ENCODE measurements around the gene TLCD1. TPM values are rescaled to one million over a fixed set of nuclear protein-coding genes. Genes with fewer than 3 reads are reported as not detected.

The TLCD1 gene
- total RNA-seq, 1 donor from 2014 or later = 41.0 TPM

- Mint-ChIP-seq H3K9me3 (no peaks in the 10 kb centered on the region), H3K4me3 (peak overlapping the region; percentile 91), H3K36me3 (ENCODE audit: low read depth) (peaks cover 6% of the 10 kb centered on the region), H3K4me1 (peaks cover 18% of the 10 kb centered on the region), H3K27ac (peak overlapping the region; percentile 96), H3K27me3 (no peaks in the 10 kb centered on the region)
- ATAC-seq (ENCODE audit: low read depth) = peak; percentile 56
- intact Hi-C loops (cut with micrococcal nuclease) = loop anchor here (1.0 kb wide), 1 partner anchor 67 kb away; the partner anchor contains the start of gene BLTP2
- DNase-seq = peak; percentile 66
- CTCF ChIA-PET = interaction anchor here (0.7 to 2.3 kb wide), 3 partner anchors 15 to 204 kb away, joined by 3 to 15 read pairs (median 5); partner anchors contain the start of gene TLCD1
- no peak for TF ChIP-seq CTCF (IDR thresholded peaks at IDR 0.05)
- POLR2A ChIA-PET = interaction anchor here (0.5 to 3.8 kb wide), 16 partner anchors 9 to 240 kb away, joined by 3 to 115 read pairs (median 8); partner anchors contain the start of genes BLTP2, DHRS13, FLOT2 and NEK8
These were observed 13.9 kb downstream of the TLCD1 start for GRCh38 chr17:28712032-28712704.

GRCh38 chr17:28711723-28712031 lies 14.4 kb downstream of the TLCD1 start, which contains the start of gene PROCA1:
Gene PROCA1, minus strand, starts transcription at chr17:28711888. Its CDS starts 228 bp downstream, at chr17:28711660.
- ChIA-PET POLR2A (interaction anchor here (0.5 to 3.8 kb wide), 22 partner anchors 10 to 583 kb away, joined by 3 to 115 read pairs (median 6); partner anchors contain the start of genes BLTP2, DHRS13, ERAL1 and FLOT2), CTCF (interaction anchor here (0.7 to 2.3 kb wide), 6 partner anchors 8 to 241 kb away, joined by 3 to 15 read pairs (median 5); partner anchors contain the start of genes DHRS13, RPL23A and TLCD1)
- H3K36me3 Mint-ChIP-seq (ENCODE audit: low read depth) = peaks cover 6% of the 10 kb centered on the region
- peak within 1 kb of the TSS; percentile 91 for H3K4me3 Mint-ChIP-seq
- peak within 1 kb of the TSS; percentile 96 for H3K27ac Mint-ChIP-seq
- ATAC-seq (ENCODE audit: low read depth) (peak; percentile 37), DNase-seq (no peak)
- no peak for TF ChIP-seq CTCF (IDR thresholded peaks at IDR 0.05)
- peaks cover 18% of the 10 kb centered on the region for H3K4me1 Mint-ChIP-seq
- intact Hi-C loops (cut with micrococcal nuclease) = loop anchor here (1.0 to 2.0 kb wide), 4 partner anchors 8 to 66 kb away; partner anchors contain the start of genes BLTP2, RPL23A, SUPT6H and TLCD1
- H3K9me3 Mint-ChIP-seq = no peaks in the 10 kb centered on the region
- H3K27me3 Mint-ChIP-seq = no peaks in the 10 kb centered on the region

- Mint-ChIP-seq H3K9me3 (no peaks in the 10 kb centered on the region), H3K27ac (peak overlapping the region; percentile 96), H3K4me3 (peak overlapping the region; percentile 91), H3K4me1 (peaks cover 18% of the 10 kb centered on the region), H3K27me3 (no peaks in the 10 kb centered on the region), H3K36me3 (ENCODE audit: low read depth) (peaks cover 6% of the 10 kb centered on the region)
- intact Hi-C loops (cut with micrococcal nuclease) = loop anchor here (1.0 to 2.0 kb wide), 3 partner anchors 8 to 48 kb away; partner anchors contain the start of genes RPL23A, SUPT6H and TLCD1
- ChIA-PET CTCF (interaction anchor here (1.0 to 2.3 kb wide), 6 partner anchors 9 to 242 kb away, joined by 3 to 15 read pairs (median 5); partner anchors contain the start of genes DHRS13, RPL23A and TLCD1), POLR2A (interaction anchor here (0.5 to 3.8 kb wide), 25 partner anchors 9 to 583 kb away, joined by 3 to 115 read pairs (median 6); partner anchors contain the start of genes BLTP2, DHRS13, ERAL1 and FLOT2)
- TF ChIP-seq CTCF (IDR thresholded peaks at IDR 0.05) = no peak
- peak; percentile 89 for ATAC-seq (ENCODE audit: low read depth)
- peak; percentile 94 for DNase-seq
These were observed 14.9 kb downstream of the TLCD1 start for GRCh38 chr17:28710861-28711722.

- H3K36me3 Mint-ChIP-seq (ENCODE audit: low read depth) = peaks cover 31% of the 10 kb centered on the region
- DNase-seq = no peak
- intact Hi-C loops (cut with micrococcal nuclease) = no loop called here
- no peaks in the 10 kb centered on the region for H3K27me3 Mint-ChIP-seq
- no peak overlapping the region for H3K27ac Mint-ChIP-seq
- no peak for TF ChIP-seq CTCF (IDR thresholded peaks at IDR 0.05)
- H3K4me1 Mint-ChIP-seq = peaks cover 15% of the 10 kb centered on the region
- no peak for ATAC-seq (ENCODE audit: low read depth)
- ChIA-PET CTCF (interaction anchor here (1.6 kb wide), 1 partner anchor 196 kb away, joined by 3 read pairs; the partner anchor contains the start of gene DHRS13), POLR2A (interaction anchor here (1.3 kb wide), 1 partner anchor 12 kb away, joined by 3 read pairs; the partner anchor contains the start of gene RPL23A)
- no peaks in the 10 kb centered on the region for H3K9me3 Mint-ChIP-seq
- H3K4me3 Mint-ChIP-seq = no peak overlapping the region
These were observed 18.7 kb downstream of the TLCD1 start for GRCh38 chr17:28707339-28707720.

All from activated B cell treated with CpG ODN at 0.5 μM for 24 hours (primary cell).